SK-N-SH treated with all-trans-retinoic acid at 6 μM for 48 hours (cell line): ENCODE results near the gene FRAT2.

Experiments
- ARNTL ChIP-seq: fragments of 450-650 bp; formaldehyde crosslinking; IDR thresholded peaks from 2 replicates; pipeline ENCODE4 v1.5.0; 2020; ENCODE audit warnings: low read depth, mild to moderate bottlenecking, moderate library complexity, borderline replicate concordance
- BACH2 ChIP-seq: fragments of 250-450 bp; sonication (Bioruptor Pico); IDR thresholded peaks from 2 replicates; pipeline ENCODE4 v1.9.0; 2021; ENCODE audit warnings: mild to moderate bottlenecking, borderline replicate concordance
- OSR1 ChIP-seq: fragments of 250-450 bp; sonication (Bioruptor Pico); IDR thresholded peaks from 2 replicates; pipeline ENCODE4 v1.8.0; 2022; ENCODE audit warnings: moderate library complexity, mild to moderate bottlenecking, inconsistent platforms
- PATZ1 ChIP-seq: fragments of 250-450 bp; sonication (Bioruptor Pico); IDR thresholded peaks from 2 replicates; pipeline ENCODE4 v1.8.0; 2020; ENCODE audit warnings: mild to moderate bottlenecking, moderate library complexity, borderline replicate concordance
- RARB ChIP-seq: fragments of 250-450 bp; sonication (Bioruptor Pico); IDR thresholded peaks from 2 replicates; pipeline ENCODE4 v1.8.0; 2021; ENCODE audit warnings: mild to moderate bottlenecking, moderate library complexity
- SNAI2 ChIP-seq: fragments of 250-450 bp; sonication (Bioruptor Pico); IDR thresholded peaks from 2 replicates; pipeline ENCODE4 v1.5.0; 2020; ENCODE audit warnings: mild to moderate bottlenecking, moderate library complexity
- TOX ChIP-seq: fragments of 250-450 bp; sonication (Bioruptor Pico); IDR thresholded peaks from 2 replicates; pipeline ENCODE4 v1.8.0; 2021; ENCODE audit warnings: mild to moderate bottlenecking, moderate library complexity, borderline replicate concordance

- no peak for TF ChIP-seq RARB (CRISPR knock-in tag)
- TF ChIP-seq PATZ1: no peak
- no peak for TF ChIP-seq ARNTL
- TF ChIP-seq TOX (CRISPR knock-in tag): no peak
- no peak for TF ChIP-seq BACH2 (CRISPR knock-in tag)
- no peak for TF ChIP-seq SNAI2 (CRISPR knock-in tag)
- TF ChIP-seq OSR1 (CRISPR knock-in tag): no peak
These were observed 13.3 kb downstream of the FRAT2 start for GRCh38 chr10:97321032-97321803.
